ENCODE data around the gene ZDHHC13. TPM values are rescaled to one million over a fixed set of nuclear protein-coding genes. Genes with fewer than 3 reads are reported as not detected.

Gene ZDHHC13
- polyA plus RNA-seq, 1 of the 3 experiments (the other 2 are of a cell fraction): 8.2 TPM

- no peak for DNase-seq
- WGBS (ENCODE audit: low lambda C conversion rate): 65% methylated on average over 2 of the region's 2 CpGs
- POLR2A ChIA-PET: no interaction called here
Measured at GRCh38 chr11:19121646-19122045, 4.7 kb downstream of the ZDHHC13 start.

GRCh38 chr11:19122960-19123615 lies 6.1 kb downstream of the ZDHHC13 start:
- DNase-seq: no peak
- TF ChIP-seq NFIC (IDR thresholded peaks at IDR 0.05; ENCODE audit: borderline replicate concordance) (no peak), RFX5 (IDR thresholded peaks at IDR 0.05; ENCODE audit: low read length) (no peak), FOXJ3 (CRISPR knock-in tag; IDR thresholded peaks at IDR 0.05) (no peak), FOXM1 (IDR thresholded peaks at IDR 0.05; ENCODE audit: low read depth) (no peak), FOSL2 (IDR thresholded peaks at IDR 0.05; ENCODE audit: borderline replicate concordance, low read depth) (no peak), EZH2phosphoT487 (IDR thresholded peaks at IDR 0.05; ENCODE audit: borderline replicate concordance, low read depth) (no peak), ZBTB33 (IDR thresholded peaks at IDR 0.05; ENCODE audit: borderline replicate concordance, low read depth) (no peak), MAX (IDR thresholded peaks at IDR 0.05; ENCODE audit: low read depth) (no peak), ELF1 (IDR thresholded peaks at IDR 0.05) (no peak), POLR2AphosphoS5 (IDR thresholded peaks at IDR 0.05; ENCODE audit: low read depth, low read length) (no peak), TCF12 (IDR thresholded peaks at IDR 0.05) (no peak), CTCF (IDR thresholded peaks at IDR 0.05) (no peak), RAD21 (IDR thresholded peaks at IDR 0.05; ENCODE audit: low read length) (no peak), MXI1 (IDR thresholded peaks at IDR 0.05; ENCODE audit: low read depth, low read length) (no peak), MEF2A (IDR thresholded peaks at IDR 0.05; ENCODE audit: borderline replicate concordance, low read depth) (no peak), RXRA (IDR thresholded peaks at IDR 0.05; ENCODE audit: borderline replicate concordance, low read depth) (no peak), TEAD4 (IDR thresholded peaks at IDR 0.05; ENCODE audit: borderline replicate concordance, insufficient read depth) (no peak), IRF3 (IDR thresholded peaks at IDR 0.05; ENCODE audit: low read depth, low read length) (no peak), RCOR1 (IDR thresholded peaks at IDR 0.05; ENCODE audit: low read length) (no peak), SMC3 (IDR thresholded peaks at IDR 0.05; ENCODE audit: low read depth, low read length) (no peak)
- POLR2A ChIA-PET: no interaction called here

More at GRCh38 chr11:19121646-19122045, 4.7 kb downstream of the ZDHHC13 start:
- TF ChIP-seq NFIC (IDR thresholded peaks at IDR 0.05; ENCODE audit: borderline replicate concordance): no peak
- TF ChIP-seq RXRA (IDR thresholded peaks at IDR 0.05; ENCODE audit: borderline replicate concordance, low read depth): no peak
- no peak for TF ChIP-seq TCF12 (IDR thresholded peaks at IDR 0.05)
- Histone ChIP-seq H3F3A (replicated peaks; ENCODE audit: insufficient read depth) (no peaks in the 10 kb centered on the region), H3K36me3 (replicated peaks in 1 of 2; ENCODE audit: control insufficient read depth in 1 of 2, insufficient read depth in 2 of 2, low read length in 1 of 2) (peaks cover 4 to 14% of the 10 kb centered on the region in 2 experiments), H3K9ac (no peak overlapping the region), H3K27me3 (ENCODE audit: insufficient read depth) (no peaks in the 10 kb centered on the region), H3K27ac (ENCODE audit: low read depth in 2 of 2, low read length in 1 of 2) (no peak overlapping the region), H3K79me2 (ENCODE audit: insufficient read depth) (peaks cover 24% of the 10 kb centered on the region; the same call in 1 of the 2 replicates), H3K4me3 (ENCODE audit: low read depth in 2 of 2, low read length in 1 of 2) (no peak overlapping the region), H3K4me2 (no peak overlapping the region), H3K9me3 (no peaks in the 10 kb centered on the region), H3K9me2 (no peaks in the 10 kb centered on the region), H4K20me1 (ENCODE audit: insufficient read depth) (no peaks in the 10 kb centered on the region), H2AFZ (ENCODE audit: low read depth) (no peak overlapping the region), H3K4me1 (ENCODE audit: control insufficient read depth in 1 of 2, insufficient read depth in 2 of 2, low read depth in 1 of 2, low read length in 1 of 2) (peaks cover 0 to 4% of the 10 kb centered on the region in 2 experiments; a peak in 2 of 4 replicates)
- CTCF ChIA-PET: interaction anchor here (1.5 to 2.1 kb wide), 3 partner anchors 13 to 50 kb away, joined by 4 to 5 read pairs (median 4); no protein-coding TSS in a partner anchor

More at GRCh38 chr11:19122960-19123615, 6.1 kb downstream of the ZDHHC13 start:
- no peaks in the 10 kb centered on the region for H3K9me3 ChIP-seq
- no peak overlapping the region for H3K27ac ChIP-seq (ENCODE audit: low read depth in 2 of 2, low read length in 1 of 2)
- WGBS (ENCODE audit: low lambda C conversion rate): 96% methylated on average over 7 of the region's 7 CpGs
- peaks cover 6 to 14% of the 10 kb centered on the region in 2 experiments for H3K36me3 ChIP-seq (replicated peaks in 1 of 2; ENCODE audit: control insufficient read depth in 1 of 2, insufficient read depth in 2 of 2, low read length in 1 of 2)
- no peaks in the 10 kb centered on the region for H3K9me2 ChIP-seq
- H3F3A ChIP-seq (replicated peaks; ENCODE audit: insufficient read depth): no peaks in the 10 kb centered on the region
- no peaks in the 10 kb centered on the region for H4K20me1 ChIP-seq (ENCODE audit: insufficient read depth)
- H3K9ac ChIP-seq: no peak overlapping the region
- H3K4me1 ChIP-seq (ENCODE audit: control insufficient read depth in 1 of 2, insufficient read depth in 2 of 2, low read depth in 1 of 2, low read length in 1 of 2): no peaks in the 10 kb centered on the region; a peak in 2 of 4 replicates
- CTCF ChIA-PET: interaction anchor here (0.7 to 1.5 kb wide), 2 partner anchors 46 to 52 kb away, joined by 3 to 4 read pairs; no protein-coding TSS in a partner anchor
- peaks cover 17% of the 10 kb centered on the region; the same call in 1 of the 2 replicates for H3K79me2 ChIP-seq (ENCODE audit: insufficient read depth)
- no peak overlapping the region for H3K4me2 ChIP-seq
- no peaks in the 10 kb centered on the region for H3K27me3 ChIP-seq (ENCODE audit: insufficient read depth)
- no peak overlapping the region for H3K4me3 ChIP-seq (ENCODE audit: low read depth in 2 of 2, low read length in 1 of 2)
- H2AFZ ChIP-seq (ENCODE audit: low read depth): no peak overlapping the region
